Lung (tissue), 12 donors: ENCODE data around the gene LCE5A. TPM values are rescaled to one million over a fixed set of nuclear protein-coding genes. Genes with fewer than 3 reads are reported as not detected.

ENCODE experiments used
- ATAC-seq: fragments of 200-7000 bp; cut with Tn5 transposase; one replicate; pipeline ENCODE4 v1.9.1; 2020; ENCODE audit warnings: moderate number of reproducible peaks; ENCODE audit not compliant: insufficient read depth, low FRiP score
- DNase-seq, 3 donors: peaks; one replicate each; pipeline ENCODE4 v3.0.0-alpha.2; 2013 to 2017
- H3K27ac ChIP-seq, 2 donors: one replicate each; pipeline ENCODE4 v1.5.1; 2013; ENCODE audit warnings: mild to moderate bottlenecking in 2 of 2, moderate library complexity in 2 of 2, control low read depth in 1 of 2, inconsistent platforms in 1 of 2, low read depth in 1 of 2, low read length in 1 of 2
- H3K27me3 ChIP-seq, 3 donors: one replicate each; pipeline ENCODE4 v1.5.1; 2013; ENCODE audit warnings: low read length in 2 of 3; ENCODE audit not compliant: control insufficient read depth in 3 of 3, insufficient read depth in 3 of 3
- H3K36me3 ChIP-seq, 4 donors: one replicate each; pipeline ENCODE4 v1.5.1; 2013; ENCODE audit warnings: low read length in 4 of 4, mild to moderate bottlenecking in 1 of 4, moderate library complexity in 1 of 4; ENCODE audit not compliant: control insufficient read depth in 4 of 4, insufficient read depth in 4 of 4
- H3K4me1 ChIP-seq, 5 donors: one replicate each; pipeline ENCODE4 v1.5.1; 2013; ENCODE audit warnings: low read length in 5 of 5, mild to moderate bottlenecking in 2 of 5, moderate library complexity in 1 of 5; ENCODE audit not compliant: control insufficient read depth in 5 of 5, insufficient read depth in 5 of 5
- H3K4me3 ChIP-seq: one replicate; pipeline ENCODE4 v1.5.1; 2013; ENCODE audit warnings: mild to moderate bottlenecking, control low read depth, moderate library complexity
- H3K9ac ChIP-seq, 2 donors: one replicate each; pipeline ENCODE4 v1.5.1; 2013; ENCODE audit warnings: low read length in 2 of 2, control low read depth in 1 of 2; ENCODE audit not compliant: insufficient read depth in 1 of 2
- H3K9me3 ChIP-seq, 4 donors: one replicate each; pipeline ENCODE4 v1.5.1; 2013; ENCODE audit warnings: low read length in 3 of 4, mild to moderate bottlenecking in 1 of 4, moderate library complexity in 1 of 4; ENCODE audit not compliant: control insufficient read depth in 4 of 4, insufficient read depth in 3 of 4
- CTCF ChIP-seq: IDR thresholded peaks from 2 replicates; pipeline ENCODE4 v1.5.1; 2012; ENCODE audit warnings: mild to moderate bottlenecking; ENCODE audit errors: control extremely low read depth, extremely low read depth
- WGBS, 2 donors: extraction: QIAGEN DNeasy Blood & Tissue Kit; methylation state at CpG; one replicate each; pipeline ENCODE4 v1.1.7; 2013; 5-methylcytosine and 5-hydroxymethylcytosine counted together
- polyA plus RNA-seq, 2 donors: library from polyadenylated mRNA; stranded (reverse); fragments of 200-250 nt; gene quantifications; one replicate each; pipeline ENCODE4 v1.2.1, GENCODE V29; 2013
- total RNA-seq, 2 donors: library from RNA; depleted of rRNA in 1 of 2; stranded (reverse); fragments of >200 nt in 1 of 2; gene quantifications; one replicate each; pipeline ENCODE4 v1.2.1, GENCODE V29; 2014 to 2021
- donor health status: control.
- donor health status: control.
- donor health status: Bipolar disorder and iron deficiency.
- donor health status: healthy.
- donor health status: DM: yes; HTN: yes; CAD: no.

LCE5A gene
- total and polyA plus RNA-seq, 4 donors = 0.07 TPM; not detected in 3

GRCh38 chr1:152473887-152474537 lies 36.6 kb upstream of the LCE5A start:
- no peak for TF ChIP-seq CTCF
- Histone ChIP-seq H3K36me3 (no peaks in the 10 kb centered on the region), H3K9ac (no peak overlapping the region), H3K9me3 (peaks cover 0 to 22% (median 8%) of the 10 kb centered on the region in 4 donors), H3K27me3 (no peaks in the 10 kb centered on the region), H3K4me1 (no peaks in the 10 kb centered on the region), H3K4me3 (no peak overlapping the region), H3K27ac (no peak overlapping the region)
- whole genome bisulfite sequencing, 2 donors = 79 to 82% methylated on average over 4 of the region's 4 CpGs
- DNase-seq = no peak
- no peak for ATAC-seq

GRCh38 chr1:152479792-152480595 lies 30.6 kb upstream of the LCE5A start:
- peak; percentile 11 for TF ChIP-seq CTCF
- no peaks in the 10 kb centered on the region for H3K4me1 ChIP-seq
- peaks cover 0 to 17% (median 8%) of the 10 kb centered on the region in 4 donors for H3K9me3 ChIP-seq
- H3K36me3 ChIP-seq = no peaks in the 10 kb centered on the region
- no peak for ATAC-seq
- H3K4me3 ChIP-seq = no peak overlapping the region
- H3K27me3 ChIP-seq = no peaks in the 10 kb centered on the region
- no peak overlapping the region for H3K9ac ChIP-seq
- 46 to 56% methylated on average over 8 to 9 of the region's 10 CpGs for WGBS, 2 donors
- H3K27ac ChIP-seq = no peak overlapping the region
- DNase-seq = no peak

DNA sequence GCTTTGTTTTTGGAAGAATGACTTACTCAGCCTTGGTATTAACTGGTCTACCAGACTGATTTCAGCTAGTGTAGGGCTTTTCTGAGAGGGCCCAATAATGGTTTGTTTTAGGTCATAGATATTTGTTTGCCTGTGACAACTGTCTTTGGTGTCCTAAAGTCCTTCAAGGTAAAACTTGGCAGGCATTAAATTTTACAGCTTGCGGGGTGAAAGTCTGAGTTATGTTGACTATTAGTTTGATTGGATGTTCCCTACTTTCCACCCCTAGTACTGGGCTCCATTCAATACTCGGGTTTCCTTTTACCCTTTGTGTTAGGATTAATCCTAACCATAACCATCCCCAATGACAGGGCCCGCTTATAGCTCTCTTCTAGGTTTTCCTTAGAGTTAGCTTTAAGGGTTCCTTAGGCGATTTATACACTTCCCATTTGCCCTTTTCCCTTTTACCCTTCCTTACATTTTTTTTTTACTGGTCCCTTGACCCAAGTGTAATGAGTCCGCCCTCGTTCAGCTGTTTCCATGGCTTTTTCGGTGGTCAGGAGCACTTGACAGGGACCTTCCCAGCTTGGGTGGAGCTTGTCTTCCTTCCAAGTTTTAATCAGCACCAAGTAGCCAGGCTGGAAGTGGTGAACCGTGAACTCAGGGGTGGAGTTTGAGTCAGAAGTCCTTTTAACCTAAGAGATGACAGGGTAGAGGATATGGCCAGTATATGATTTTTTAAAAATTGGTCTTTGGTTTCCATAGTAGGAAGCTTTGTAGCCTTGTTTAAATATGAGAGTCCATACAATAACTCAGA lies 28.5 kb upstream of the LCE5A start:
- TF ChIP-seq CTCF = no peak
- no peak overlapping the region for H3K4me3 ChIP-seq
- no peaks in the 10 kb centered on the region for H3K4me1 ChIP-seq
- no peak overlapping the region for H3K9ac ChIP-seq
- ATAC-seq (no peak), DNase-seq (no peak)
- WGBS, 2 donors = 71 to 84% methylated on average over 8 of the region's 8 CpGs
- H3K9me3 ChIP-seq = peaks cover 0 to 7% (median 4%) of the 10 kb centered on the region in 4 donors
- H3K36me3 ChIP-seq = no peaks in the 10 kb centered on the region
- H3K27me3 ChIP-seq = no peaks in the 10 kb centered on the region
- H3K27ac ChIP-seq = no peak overlapping the region
